HG03558 (cell line): ENCODE results near the gene ZCCHC24.
A peak's percentile ranks its signal among the peaks of the same experiment; 100 is the strongest.

Experiments
- ATAC-seq: cut with Tn5 transposase; IDR thresholded peaks from one replicate; pipeline ENCODE4 v1.9.1; 2021; ENCODE audit warnings: moderate number of reproducible peaks; ENCODE audit not compliant: unreplicated experiment; ENCODE audit errors: extremely low read depth

Gene ZCCHC24

GRCh38 chr10:79445161-79445976, at the start of gene ZCCHC24:
TSS of gene ZCCHC24 (minus strand) at chr10:79445624. CDS start at chr10:79445440, 184 bp downstream.
- ATAC-seq = peak; percentile 94

DNA sequence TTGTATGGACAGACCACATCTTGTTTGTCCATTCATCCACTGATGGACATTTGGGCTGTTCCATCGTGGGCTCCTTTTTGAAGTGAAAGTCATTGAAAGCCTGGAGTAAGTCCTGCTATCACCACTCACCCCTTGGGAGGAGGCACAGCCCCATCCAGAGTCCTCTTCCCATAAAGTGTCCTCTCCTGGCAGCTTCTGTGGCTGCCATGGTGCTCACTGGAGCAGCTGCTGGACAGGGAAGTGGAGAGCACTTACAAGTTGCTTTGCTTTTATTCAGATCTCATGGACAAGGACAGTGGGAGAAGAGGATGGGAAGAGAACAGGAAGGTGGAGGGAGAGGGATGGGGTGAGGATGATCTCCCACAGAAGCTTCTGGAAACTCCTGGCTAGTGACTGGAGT, 48.4 kb upstream of the ZCCHC24 start:
- ATAC-seq = no peak

DNA sequence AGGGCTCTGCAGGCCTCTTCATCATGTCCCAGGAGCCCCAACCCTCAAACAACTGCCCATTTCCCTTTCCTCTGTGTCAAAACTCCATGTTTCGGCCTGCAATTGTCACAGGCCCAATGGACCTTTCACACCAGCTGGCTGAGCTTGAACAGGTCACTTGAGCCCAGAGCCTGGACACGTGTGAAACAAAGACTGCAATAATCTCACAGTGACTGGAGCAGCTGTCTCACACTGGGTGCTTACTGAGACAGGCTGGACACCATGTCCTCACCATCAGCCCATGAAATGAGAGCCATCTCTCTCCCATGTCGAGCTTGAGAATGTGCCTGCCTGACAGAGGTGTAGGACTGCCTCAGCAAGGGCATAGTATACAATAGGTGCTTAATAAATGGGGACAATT, 47.4 kb upstream of the ZCCHC24 start:
- no peak for ATAC-seq

DNA sequence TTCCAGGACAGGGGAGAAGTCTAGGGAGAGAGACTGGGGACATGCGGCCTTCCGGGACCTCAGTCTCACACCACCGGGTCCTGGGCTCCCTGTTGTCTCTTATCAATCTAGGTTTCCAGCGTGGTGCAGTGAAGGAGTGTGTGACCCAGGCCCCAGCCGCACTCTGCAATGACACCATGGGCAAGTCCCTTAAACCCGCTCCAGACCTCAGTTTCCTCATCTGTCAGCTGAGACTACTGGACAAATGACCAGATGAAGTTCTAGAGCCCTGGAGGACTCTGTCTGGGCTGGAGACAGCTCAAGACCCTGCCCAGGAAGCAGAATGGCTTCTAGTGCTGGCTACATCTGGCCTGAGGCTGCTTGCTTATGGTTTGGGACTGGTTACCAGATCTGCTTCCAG, 46.8 kb upstream of the ZCCHC24 start:
- no peak for ATAC-seq

GRCh38 chr10:79491143-79491835, 45.9 kb upstream of the ZCCHC24 start:
- ATAC-seq = no peak

DNA sequence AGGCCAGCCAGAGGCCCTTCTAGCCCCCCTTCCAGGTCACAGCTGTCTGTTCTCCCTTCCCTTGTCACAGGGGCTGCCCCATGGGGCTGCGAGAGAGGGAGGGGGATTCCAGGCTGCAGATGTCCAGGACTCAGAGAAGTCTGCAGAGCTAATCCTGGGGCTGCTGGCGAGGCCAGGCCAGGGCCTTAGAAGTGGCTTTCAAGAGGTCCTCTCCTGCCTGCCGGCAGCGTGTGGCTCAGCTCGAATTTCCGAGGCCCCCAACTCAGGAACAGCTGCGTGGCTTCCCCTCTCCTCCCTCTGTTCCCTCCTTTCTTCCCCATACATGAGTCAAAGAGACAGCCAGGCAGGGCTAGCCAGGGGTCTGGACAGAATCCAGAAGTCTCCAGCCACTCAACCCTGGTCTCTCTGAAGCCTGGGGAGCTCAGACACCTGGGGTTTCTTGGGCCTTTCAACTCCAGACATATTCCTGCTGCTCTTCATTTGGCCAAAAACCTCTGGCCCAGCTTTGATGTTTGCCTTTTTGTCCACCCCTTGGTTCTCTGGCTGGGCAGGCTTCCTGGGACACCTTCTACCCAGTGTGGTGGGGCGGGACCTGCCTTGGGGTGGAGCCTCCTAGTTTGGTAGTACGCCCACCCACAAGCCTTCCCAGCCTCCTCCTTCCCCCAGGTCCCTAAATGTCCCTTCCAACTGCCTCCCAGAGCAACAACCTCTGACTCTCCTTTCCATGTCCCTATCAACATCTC, 45.1 kb upstream of the ZCCHC24 start:
- no peak for ATAC-seq

DNA sequence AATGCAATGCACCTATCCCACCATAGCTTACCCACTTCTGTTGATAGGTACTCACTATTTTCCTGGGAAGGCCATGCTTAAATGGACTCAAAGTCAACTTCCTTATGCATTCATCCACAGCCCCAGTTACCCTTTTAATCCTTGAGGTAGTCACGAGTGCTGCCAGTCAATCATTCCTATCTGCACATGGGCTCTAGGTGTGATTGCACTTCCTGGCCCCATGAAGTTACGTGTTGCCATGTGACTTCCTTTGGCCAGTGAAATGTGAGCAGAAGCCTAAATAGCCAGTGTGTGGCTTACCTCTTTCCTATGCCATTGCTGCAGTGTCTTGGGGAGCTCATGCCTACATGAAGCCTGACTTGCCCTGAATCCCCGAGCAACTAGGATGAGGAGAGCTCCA, 43.4 kb upstream of the ZCCHC24 start:
- no peak for ATAC-seq

- ATAC-seq = no peak
Measured at GRCh38 chr10:79488336-79488735, 42.9 kb upstream of the ZCCHC24 start.

DNA sequence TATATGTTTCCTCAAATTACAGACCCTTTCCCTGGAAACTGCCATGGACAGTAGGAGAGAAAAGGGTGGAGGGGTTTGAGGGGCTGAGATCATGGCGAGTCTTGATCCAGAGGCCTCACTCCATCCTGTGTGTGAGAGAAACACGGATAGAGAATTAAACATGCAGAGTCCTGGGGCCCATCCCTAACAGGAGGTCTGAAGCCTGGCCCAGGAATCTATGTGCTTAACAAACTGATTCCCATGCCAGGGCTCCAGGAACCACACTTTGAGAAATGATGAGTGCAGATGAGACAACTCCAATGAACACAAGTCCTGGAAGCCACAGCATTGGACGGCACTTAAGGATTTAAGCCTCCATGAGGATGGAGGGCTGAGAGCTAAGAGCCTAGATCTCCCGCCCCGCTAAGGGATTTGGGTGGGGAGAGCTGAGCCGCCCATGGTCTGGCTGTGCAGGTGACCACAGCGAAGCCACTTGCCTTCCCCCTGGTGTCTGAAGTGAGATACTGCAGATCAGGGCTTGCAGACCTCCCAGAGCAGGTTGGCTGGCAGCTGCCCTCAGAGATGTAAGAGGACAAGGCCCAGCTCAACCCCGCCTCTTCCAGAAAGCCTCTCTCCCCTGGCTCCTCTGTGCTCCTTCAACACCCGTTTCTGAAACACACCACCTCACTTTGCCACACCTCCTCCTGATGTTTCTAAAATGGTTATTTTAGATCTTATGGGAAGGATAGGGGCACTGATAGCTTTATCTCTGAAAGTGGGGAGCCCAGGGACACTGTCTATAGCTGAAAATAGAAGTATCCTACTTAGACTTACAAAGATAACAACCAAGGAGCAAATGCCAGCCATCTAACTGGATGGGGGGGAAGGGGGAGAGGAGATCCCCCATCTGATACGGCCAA, 42.1 kb upstream of the ZCCHC24 start:
- peak; percentile 63 for ATAC-seq

DNA sequence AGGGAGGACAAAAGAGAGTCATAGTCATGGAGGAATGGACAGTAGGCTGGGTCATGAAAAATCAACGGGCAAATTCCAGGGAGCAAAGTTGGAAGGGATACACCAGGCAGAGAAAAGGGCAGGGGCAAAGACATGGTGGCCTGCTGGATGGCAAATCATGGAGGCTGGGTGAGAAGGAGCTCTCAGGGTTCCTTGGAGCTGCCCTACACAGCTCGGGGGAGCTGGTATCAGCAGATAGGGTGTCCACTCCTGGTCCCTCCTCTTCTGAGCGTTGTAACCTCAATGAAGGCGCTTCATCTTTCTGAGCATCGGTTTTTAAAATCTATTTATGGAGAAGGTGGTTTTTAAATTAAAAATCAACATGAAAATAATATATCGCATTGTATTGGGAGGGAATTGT, 39.1 kb upstream of the ZCCHC24 start:
- no peak for ATAC-seq

- ATAC-seq = no peak
Measured at GRCh38 chr10:79483948-79484347, 38.5 kb upstream of the ZCCHC24 start.

GRCh38 chr10:79483299-79483698, 37.9 kb upstream of the ZCCHC24 start:
- no peak for ATAC-seq

DNA sequence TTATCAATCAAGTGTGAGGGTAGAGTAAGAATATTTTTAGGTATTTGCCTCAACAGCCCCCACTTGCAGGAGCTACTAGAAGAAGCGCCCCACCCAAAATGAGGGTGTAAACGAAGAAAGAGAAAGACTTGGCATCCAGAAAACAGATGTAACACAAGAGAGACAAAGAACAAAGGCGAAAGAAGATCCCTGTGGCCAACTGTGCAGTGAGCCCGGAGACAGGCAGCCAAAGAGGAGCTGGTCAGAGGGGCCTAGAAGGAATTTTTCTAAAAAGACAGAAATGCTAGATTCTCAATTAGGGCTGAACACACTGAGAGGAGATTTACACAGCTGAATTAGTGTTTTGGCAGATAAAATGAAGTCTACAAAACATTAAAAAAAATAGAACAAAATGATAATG, 37.3 kb upstream of the ZCCHC24 start:
- ATAC-seq = no peak

- ATAC-seq = no peak
Measured at GRCh38 chr10:79482304-79482703, 36.9 kb upstream of the ZCCHC24 start.

GRCh38 chr10:79479283-79479909, 34.0 kb upstream of the ZCCHC24 start:
- ATAC-seq = no peak

DNA sequence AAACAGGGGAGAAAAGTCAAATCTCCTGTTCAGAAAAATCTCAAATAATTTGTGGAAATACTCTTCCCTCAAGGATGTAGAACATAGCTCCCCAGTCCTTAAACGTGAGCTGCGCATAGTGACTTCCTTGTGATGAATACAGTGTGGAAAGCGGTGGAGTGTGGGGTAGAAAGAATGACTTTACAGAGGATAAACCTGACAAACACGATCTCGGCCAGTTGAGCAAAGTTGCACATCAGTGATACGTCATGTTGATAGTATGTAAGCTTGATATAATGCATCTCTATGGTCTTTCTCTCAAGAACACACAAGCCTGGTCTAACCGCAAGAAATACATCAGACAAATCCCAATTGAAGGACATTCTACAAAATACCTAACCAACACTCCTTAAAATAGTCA, 32.0 kb upstream of the ZCCHC24 start:
- no peak for ATAC-seq

DNA sequence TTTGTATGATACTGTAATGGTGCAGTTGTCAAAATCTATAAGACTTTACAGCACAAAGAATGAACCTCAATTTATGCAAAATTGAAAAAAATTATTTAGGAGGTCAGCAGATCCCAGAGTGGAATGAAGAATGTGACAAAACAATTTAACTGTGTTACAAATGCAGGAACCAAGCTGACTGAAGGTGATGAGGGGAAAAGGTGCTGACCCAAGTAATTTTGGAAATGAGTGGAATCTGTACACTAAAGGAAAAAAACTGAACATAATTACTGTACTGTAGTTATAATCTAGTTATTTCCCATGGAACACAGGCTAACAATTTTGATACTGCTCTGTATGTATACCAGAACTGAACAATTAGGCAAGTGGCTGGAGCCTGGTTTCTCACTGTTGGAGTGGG, 31.2 kb upstream of the ZCCHC24 start:
- ATAC-seq = no peak

- ATAC-seq = no peak
Measured at GRCh38 chr10:79475877-79476276, 30.5 kb upstream of the ZCCHC24 start.

- no peak for ATAC-seq
Measured at GRCh38 chr10:79475119-79475653, 29.8 kb upstream of the ZCCHC24 start.
